Measurements from ENCODE around the gene FRMD4B. TPM values are rescaled to one million over a fixed set of nuclear protein-coding genes. Genes with fewer than 3 reads are reported as not detected.

FRMD4B gene
- total and polyA plus RNA-seq, 9 donors = 4.2 to 42.0 (median 16.3) TPM

DNA sequence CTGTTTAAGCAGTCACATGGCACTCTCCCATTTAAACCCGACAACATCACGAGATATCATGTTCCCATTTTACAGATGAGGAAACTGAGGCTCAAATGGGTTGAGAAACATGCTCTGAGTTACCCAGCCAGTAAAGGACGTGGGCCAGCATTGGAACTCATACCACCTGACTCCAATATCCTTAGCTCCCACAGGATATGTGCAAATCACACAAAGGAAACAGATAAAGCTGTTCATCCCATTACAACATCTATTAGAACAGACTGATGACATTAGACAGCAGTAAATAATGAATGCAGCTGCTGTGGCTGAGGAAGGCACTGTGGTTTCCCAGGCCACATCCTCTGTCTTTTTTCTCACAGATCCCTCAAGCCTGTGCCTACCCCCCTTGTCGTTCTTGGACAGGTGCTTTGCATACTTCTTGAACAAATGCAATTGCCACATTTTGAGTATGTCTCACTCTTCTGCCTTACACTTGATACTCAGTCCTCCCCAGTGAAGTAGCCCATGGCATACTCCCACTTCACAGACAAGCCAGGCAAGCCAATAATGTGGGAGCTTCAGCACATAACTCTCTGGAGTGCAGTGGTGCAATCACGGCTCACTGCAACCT lies 17.7 kb downstream of the FRMD4B start:
- Histone ChIP-seq H3K4me3 (no peak overlapping the region), H3K36me3 (no peaks in the 10 kb centered on the region), H3K9me3 (no peaks in the 10 kb centered on the region), H3K27ac (no peak overlapping the region), H3K27me3 (no peaks in the 10 kb centered on the region), H3K4me1 (ENCODE audit: insufficient read depth) (peaks cover 4% of the 10 kb centered on the region)
- TF ChIP-seq CTCF (IDR thresholded peaks at IDR 0.05) (no peak), EP300 (IDR thresholded peaks at IDR 0.05) (no peak), POLR2A (IDR thresholded peaks at IDR 0.05) (no peak)
- DNase-seq = no peak
- WGBS, 3 donors = 83 to 88% (median 87%) methylated on average over 5 of the region's 5 CpGs
- intact Hi-C loops (cut with DNase I) = no loop called here

GRCh38 chr3:69367586-69367985 lies 18.3 kb downstream of the FRMD4B start:
- no peaks in the 10 kb centered on the region for H3K9me3 ChIP-seq
- no peak overlapping the region for H3K4me3 ChIP-seq
- intact Hi-C loops (cut with DNase I) = no loop called here
- H3K27ac ChIP-seq = no peak overlapping the region
- no peak for TF ChIP-seq POLR2A (IDR thresholded peaks at IDR 0.05)
- TF ChIP-seq CTCF (IDR thresholded peaks at IDR 0.05) = no peak
- no peak for TF ChIP-seq EP300 (IDR thresholded peaks at IDR 0.05)
- H3K36me3 ChIP-seq = no peaks in the 10 kb centered on the region
- 66 to 81% (median 71%) methylated on average over 3 of the region's 3 CpGs for WGBS, 3 donors
- H3K27me3 ChIP-seq = no peaks in the 10 kb centered on the region
- peaks cover 4% of the 10 kb centered on the region for H3K4me1 ChIP-seq (ENCODE audit: insufficient read depth)
- DNase-seq = no peak

- TF ChIP-seq CTCF (IDR thresholded peaks at IDR 0.05) (no peak), EP300 (IDR thresholded peaks at IDR 0.05) (no peak)
- H3K27ac ChIP-seq = no peak overlapping the region
- intact Hi-C loops (cut with DNase I) = no loop called here
- H3K36me3 ChIP-seq = no peaks in the 10 kb centered on the region
- DNase-seq = no peak
- 92 to 97% (median 94%) methylated on average over 5 of the region's 5 CpGs for WGBS, 3 donors
- H3K4me1 ChIP-seq (ENCODE audit: insufficient read depth) = no peaks in the 10 kb centered on the region
- no peaks in the 10 kb centered on the region for H3K9me3 ChIP-seq
- H3K27me3 ChIP-seq = no peaks in the 10 kb centered on the region
- no peak overlapping the region for H3K4me3 ChIP-seq
Measured at GRCh38 chr3:69364354-69364753, 21.5 kb downstream of the FRMD4B start.

- Histone ChIP-seq H3K36me3 (no peaks in the 10 kb centered on the region), H3K4me3 (no peak overlapping the region), H3K27me3 (no peaks in the 10 kb centered on the region), H3K4me1 (ENCODE audit: insufficient read depth) (no peaks in the 10 kb centered on the region), H3K9me3 (no peaks in the 10 kb centered on the region), H3K27ac (no peak overlapping the region)
- WGBS, 3 donors = 89 to 94% (median 90%) methylated on average over 2 of the region's 2 CpGs
- TF ChIP-seq EP300 (IDR thresholded peaks at IDR 0.05) = no peak
- intact Hi-C loops (cut with DNase I) = no loop called here
- DNase-seq = no peak
Measured at GRCh38 chr3:69360690-69361089, 25.2 kb downstream of the FRMD4B start.

DNA sequence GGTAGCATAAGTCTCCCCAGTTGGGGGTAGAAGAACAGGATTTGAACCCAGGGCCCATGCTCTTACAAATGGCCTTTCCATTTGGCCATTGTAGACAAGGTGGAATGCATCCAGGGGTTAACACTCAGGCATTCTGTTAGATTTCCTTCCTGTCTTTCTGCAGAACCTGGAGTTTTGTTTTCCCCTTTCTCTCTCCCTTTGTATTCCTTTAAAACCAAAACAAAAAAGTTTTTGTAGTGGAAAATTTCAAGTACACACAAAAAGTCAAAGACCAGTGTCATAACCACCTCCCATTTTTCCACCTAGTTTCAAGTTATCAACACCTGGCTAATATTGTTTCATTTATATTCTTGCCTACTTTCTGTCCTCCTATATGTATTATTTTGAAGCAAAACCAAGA lies 26.0 kb downstream of the FRMD4B start:
- Histone ChIP-seq H3K27me3 (no peaks in the 10 kb centered on the region), H3K9me3 (no peaks in the 10 kb centered on the region), H3K4me1 (ENCODE audit: insufficient read depth) (no peaks in the 10 kb centered on the region), H3K36me3 (no peaks in the 10 kb centered on the region), H3K4me3 (no peak overlapping the region), H3K27ac (no peak overlapping the region)
- TF ChIP-seq POLR2A (IDR thresholded peaks at IDR 0.05) = no peak
- no peak for DNase-seq
- intact Hi-C loops (cut with DNase I) = no loop called here

All from ovary (tissue), 9 donors.